SK-N-SH treated with all-trans-retinoic acid at 6 μM for 48 hours (cell line): Measurements from ENCODE around the gene MRPS18A.

ENCODE experiments used
- ATAC-seq: fragments of 200-7000 bp; cut with Tn5 transposase; 3 replicates; pipeline ENCODE4 v1.9.1; 2020; ENCODE audit warnings: mild to moderate bottlenecking, moderate library complexity
- ARNTL ChIP-seq: fragments of 450-650 bp; formaldehyde crosslinking; IDR thresholded peaks from 2 replicates; pipeline ENCODE4 v1.5.0; 2020; ENCODE audit warnings: low read depth, mild to moderate bottlenecking, moderate library complexity, borderline replicate concordance
- BACH2 ChIP-seq: fragments of 250-450 bp; sonication (Bioruptor Pico); IDR thresholded peaks from 2 replicates; pipeline ENCODE4 v1.9.0; 2021; ENCODE audit warnings: mild to moderate bottlenecking, borderline replicate concordance
- CSDC2 ChIP-seq: fragments of 250-450 bp; sonication (Bioruptor Pico); IDR thresholded peaks from 2 replicates; pipeline ENCODE4 v1.5.0; 2020; ENCODE audit warnings: mild to moderate bottlenecking, moderate library complexity
- ESRRG ChIP-seq: fragments of 250-450 bp; sonication (Bioruptor Pico); IDR thresholded peaks from 2 replicates; pipeline ENCODE4 v1.6.1; 2021; ENCODE audit warnings: mild to moderate bottlenecking
- GLIS3 ChIP-seq: fragments of 250-450 bp; sonication (Bioruptor Pico); IDR thresholded peaks from 2 replicates; pipeline ENCODE4 v1.5.0; 2020; ENCODE audit warnings: mild to moderate bottlenecking, moderate library complexity
- RARB ChIP-seq: fragments of 250-450 bp; sonication (Bioruptor Pico); IDR thresholded peaks from 2 replicates; pipeline ENCODE4 v1.8.0; 2021; ENCODE audit warnings: mild to moderate bottlenecking, moderate library complexity
- SNAI2 ChIP-seq: fragments of 250-450 bp; sonication (Bioruptor Pico); IDR thresholded peaks from 2 replicates; pipeline ENCODE4 v1.5.0; 2020; ENCODE audit warnings: mild to moderate bottlenecking, moderate library complexity
- TCF4 ChIP-seq: fragments of 250-450 bp; sonication (Bioruptor Pico); IDR thresholded peaks from 2 replicates; pipeline ENCODE4 v1.8.0; 2021; ENCODE audit warnings: mild to moderate bottlenecking, moderate library complexity, borderline replicate concordance
- ZFP3 ChIP-seq: fragments of 250-450 bp; sonication (Bioruptor Pico); IDR thresholded peaks from 2 replicates; pipeline ENCODE4 v1.5.0; 2020; ENCODE audit warnings: mild to moderate bottlenecking, moderate library complexity
- ZFP30 ChIP-seq: fragments of 450-650 bp; formaldehyde crosslinking; IDR thresholded peaks from 2 replicates; pipeline ENCODE4 v1.5.0; 2022; ENCODE audit warnings: mild to moderate bottlenecking, moderate library complexity
- ZNF565 ChIP-seq: fragments of 450-650 bp; formaldehyde crosslinking; conservative IDR thresholded peaks from 2 replicates; pipeline ENCODE4 v1.5.0; 2020; ENCODE audit warnings: low read depth, mild to moderate bottlenecking, moderate library complexity
- ZNF70 ChIP-seq: fragments of 450-650 bp; formaldehyde crosslinking; IDR thresholded peaks from 2 replicates; pipeline ENCODE4 v1.5.0; 2020; ENCODE audit warnings: mild to moderate bottlenecking, moderate library complexity
- ZNF8 ChIP-seq: fragments of 450-650 bp; formaldehyde crosslinking; IDR thresholded peaks from 2 replicates; pipeline ENCODE4 v1.5.0; 2020; ENCODE audit warnings: mild to moderate bottlenecking, moderate library complexity
- TF ChIP-seq, protein P1 (sequence below): fragments of 250-450 bp; sonication (Bioruptor Pico); IDR thresholded peaks from 2 replicates; pipeline ENCODE4 v1.5.0; 2020; ENCODE audit warnings: mild to moderate bottlenecking, moderate library complexity
- TF ChIP-seq, protein P2 (sequence below): fragments of 250-450 bp; sonication (Bioruptor Pico); IDR thresholded peaks from 2 replicates; pipeline ENCODE4 v1.5.1; 2020; ENCODE audit warnings: low read depth, mild to moderate bottlenecking, moderate library complexity
- TF ChIP-seq, protein P3 (sequence below): fragments of 250-450 bp; sonication (Bioruptor Pico); IDR thresholded peaks from 2 replicates; pipeline ENCODE4 v1.8.0; 2021; ENCODE audit warnings: low read depth, mild to moderate bottlenecking, moderate library complexity, borderline replicate concordance
- TF ChIP-seq, protein P4 (sequence below): fragments of 250-450 bp; sonication (Bioruptor Pico); IDR thresholded peaks from 2 replicates; pipeline ENCODE4 v1.8.0; 2020; ENCODE audit warnings: mild to moderate bottlenecking, moderate library complexity, borderline replicate concordance

Gene MRPS18A

DNA sequence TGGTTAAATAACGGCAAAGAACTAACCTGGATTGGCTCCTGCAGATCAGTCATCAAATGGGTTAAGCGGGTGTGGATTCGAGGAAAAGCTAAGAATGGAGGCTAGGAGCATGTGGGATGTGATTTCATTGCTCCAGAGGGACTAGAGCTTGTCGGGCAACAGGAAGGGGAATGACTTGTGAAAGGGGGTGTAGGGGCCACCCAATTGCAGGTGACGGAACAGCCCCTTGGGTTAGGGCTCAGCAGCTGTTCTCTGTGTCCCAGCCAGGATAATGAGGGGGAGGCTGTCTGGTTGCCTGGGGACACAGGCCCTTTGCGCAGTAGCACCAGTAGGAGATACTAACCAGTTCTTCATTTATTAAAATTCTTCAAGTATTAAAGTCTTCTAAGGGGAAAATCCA, 25.0 kb upstream of the MRPS18A start (continued):
- no peak for TF ChIP-seq ZNF8 (CRISPR knock-in tag)

DNA sequence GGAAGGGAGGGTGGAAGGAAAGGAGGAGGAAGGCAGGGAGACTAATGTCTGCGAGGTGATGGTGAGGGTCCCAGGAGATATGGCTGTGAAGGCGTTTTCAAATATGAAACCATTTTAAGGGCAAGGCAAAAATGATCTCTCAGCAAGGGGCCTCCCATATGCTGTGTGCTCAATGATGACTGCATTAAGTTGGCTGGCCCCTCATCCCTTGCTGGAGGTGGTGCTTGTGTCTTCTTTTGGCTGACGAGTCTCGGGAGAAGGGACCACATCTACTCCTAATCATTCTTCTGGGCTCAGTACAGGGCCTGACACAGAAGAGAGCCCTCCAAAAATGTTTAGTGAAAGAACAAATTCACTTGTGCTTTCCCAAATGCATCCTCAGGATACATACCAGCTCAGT, 23.0 kb upstream of the MRPS18A start:
- no peak for TF ChIP-seq ZFP30
- no peak for TF ChIP-seq ZNF8 (CRISPR knock-in tag)
- TF ChIP-seq RARB (CRISPR knock-in tag) = no peak
- no peak for TF ChIP-seq TCF4 (CRISPR knock-in tag)
- TF ChIP-seq, protein P1, sequence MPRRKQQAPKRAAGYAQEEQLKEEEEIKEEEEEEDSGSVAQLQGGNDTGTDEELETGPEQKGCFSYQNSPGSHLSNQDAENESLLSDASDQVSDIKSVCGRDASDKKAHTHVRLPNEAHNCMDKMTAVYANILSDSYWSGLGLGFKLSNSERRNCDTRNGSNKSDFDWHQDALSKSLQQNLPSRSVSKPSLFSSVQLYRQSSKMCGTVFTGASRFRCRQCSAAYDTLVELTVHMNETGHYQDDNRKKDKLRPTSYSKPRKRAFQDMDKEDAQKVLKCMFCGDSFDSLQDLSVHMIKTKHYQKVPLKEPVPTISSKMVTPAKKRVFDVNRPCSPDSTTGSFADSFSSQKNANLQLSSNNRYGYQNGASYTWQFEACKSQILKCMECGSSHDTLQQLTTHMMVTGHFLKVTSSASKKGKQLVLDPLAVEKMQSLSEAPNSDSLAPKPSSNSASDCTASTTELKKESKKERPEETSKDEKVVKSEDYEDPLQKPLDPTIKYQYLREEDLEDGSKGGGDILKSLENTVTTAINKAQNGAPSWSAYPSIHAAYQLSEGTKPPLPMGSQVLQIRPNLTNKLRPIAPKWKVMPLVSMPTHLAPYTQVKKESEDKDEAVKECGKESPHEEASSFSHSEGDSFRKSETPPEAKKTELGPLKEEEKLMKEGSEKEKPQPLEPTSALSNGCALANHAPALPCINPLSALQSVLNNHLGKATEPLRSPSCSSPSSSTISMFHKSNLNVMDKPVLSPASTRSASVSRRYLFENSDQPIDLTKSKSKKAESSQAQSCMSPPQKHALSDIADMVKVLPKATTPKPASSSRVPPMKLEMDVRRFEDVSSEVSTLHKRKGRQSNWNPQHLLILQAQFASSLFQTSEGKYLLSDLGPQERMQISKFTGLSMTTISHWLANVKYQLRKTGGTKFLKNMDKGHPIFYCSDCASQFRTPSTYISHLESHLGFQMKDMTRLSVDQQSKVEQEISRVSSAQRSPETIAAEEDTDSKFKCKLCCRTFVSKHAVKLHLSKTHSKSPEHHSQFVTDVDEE (CRISPR knock-in tag) = no peak
- TF ChIP-seq SNAI2 = no peak
- ATAC-seq = no peak

DNA sequence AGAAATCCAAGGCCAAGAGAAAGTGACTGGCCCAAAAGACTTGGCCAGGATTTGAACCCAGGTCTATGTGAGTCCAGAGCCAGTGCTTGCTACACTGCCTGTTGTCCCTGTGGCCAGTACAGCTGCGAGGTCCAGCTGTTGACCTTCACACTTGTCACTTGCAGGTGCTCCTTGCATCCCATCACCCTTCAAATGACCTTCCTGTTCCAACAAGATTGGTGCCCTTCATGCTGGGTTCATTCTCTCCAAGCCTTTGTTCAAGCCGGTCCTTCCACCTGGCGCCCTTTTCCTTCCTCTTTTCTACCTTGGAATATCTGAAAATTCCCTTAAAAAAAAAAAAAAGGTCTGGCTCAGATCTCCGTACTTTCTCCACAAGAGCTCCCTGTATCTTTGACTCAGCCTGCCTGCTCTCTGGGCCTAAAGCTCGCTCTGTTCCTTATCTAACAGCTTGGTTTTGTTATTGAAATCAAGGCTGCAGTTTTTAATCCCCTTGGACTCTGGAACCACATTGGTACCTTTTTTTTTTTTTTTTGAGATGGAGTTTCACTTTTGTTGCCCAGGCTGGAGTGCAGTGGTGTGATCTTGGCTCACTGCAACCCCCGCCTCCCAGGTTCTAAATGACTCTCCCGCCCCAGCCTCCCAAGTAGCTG, 22.2 kb upstream of the MRPS18A start:
- no peak for ATAC-seq
- TF ChIP-seq, protein P2, sequence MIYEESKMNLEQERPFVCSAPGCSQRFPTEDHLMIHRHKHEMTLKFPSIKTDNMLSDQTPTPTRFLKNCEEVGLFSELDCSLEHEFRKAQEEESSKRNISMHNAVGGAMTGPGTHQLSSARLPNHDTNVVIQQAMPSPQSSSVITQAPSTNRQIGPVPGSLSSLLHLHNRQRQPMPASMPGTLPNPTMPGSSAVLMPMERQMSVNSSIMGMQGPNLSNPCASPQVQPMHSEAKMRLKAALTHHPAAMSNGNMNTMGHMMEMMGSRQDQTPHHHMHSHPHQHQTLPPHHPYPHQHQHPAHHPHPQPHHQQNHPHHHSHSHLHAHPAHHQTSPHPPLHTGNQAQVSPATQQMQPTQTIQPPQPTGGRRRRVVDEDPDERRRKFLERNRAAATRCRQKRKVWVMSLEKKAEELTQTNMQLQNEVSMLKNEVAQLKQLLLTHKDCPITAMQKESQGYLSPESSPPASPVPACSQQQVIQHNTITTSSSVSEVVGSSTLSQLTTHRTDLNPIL (CRISPR knock-in tag) = no peak
- TF ChIP-seq ESRRG (no peak), GLIS3 (CRISPR knock-in tag) (no peak), ARNTL (CRISPR knock-in tag) (no peak), SNAI2 (no peak), CSDC2 (CRISPR knock-in tag) (no peak), ZNF70 (CRISPR knock-in tag) (no peak)
- TF ChIP-seq, protein P3, sequence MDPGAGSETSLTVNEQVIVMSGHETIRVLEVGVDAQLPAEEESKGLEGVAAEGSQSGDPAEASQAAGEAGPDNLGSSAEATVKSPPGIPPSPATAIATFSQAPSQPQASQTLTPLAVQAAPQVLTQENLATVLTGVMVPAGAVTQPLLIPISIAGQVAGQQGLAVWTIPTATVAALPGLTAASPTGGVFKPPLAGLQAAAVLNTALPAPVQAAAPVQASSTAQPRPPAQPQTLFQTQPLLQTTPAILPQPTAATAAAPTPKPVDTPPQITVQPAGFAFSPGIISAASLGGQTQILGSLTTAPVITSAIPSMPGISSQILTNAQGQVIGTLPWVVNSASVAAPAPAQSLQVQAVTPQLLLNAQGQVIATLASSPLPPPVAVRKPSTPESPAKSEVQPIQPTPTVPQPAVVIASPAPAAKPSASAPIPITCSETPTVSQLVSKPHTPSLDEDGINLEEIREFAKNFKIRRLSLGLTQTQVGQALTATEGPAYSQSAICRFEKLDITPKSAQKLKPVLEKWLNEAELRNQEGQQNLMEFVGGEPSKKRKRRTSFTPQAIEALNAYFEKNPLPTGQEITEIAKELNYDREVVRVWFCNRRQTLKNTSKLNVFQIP (CRISPR knock-in tag) = no peak

DNA sequence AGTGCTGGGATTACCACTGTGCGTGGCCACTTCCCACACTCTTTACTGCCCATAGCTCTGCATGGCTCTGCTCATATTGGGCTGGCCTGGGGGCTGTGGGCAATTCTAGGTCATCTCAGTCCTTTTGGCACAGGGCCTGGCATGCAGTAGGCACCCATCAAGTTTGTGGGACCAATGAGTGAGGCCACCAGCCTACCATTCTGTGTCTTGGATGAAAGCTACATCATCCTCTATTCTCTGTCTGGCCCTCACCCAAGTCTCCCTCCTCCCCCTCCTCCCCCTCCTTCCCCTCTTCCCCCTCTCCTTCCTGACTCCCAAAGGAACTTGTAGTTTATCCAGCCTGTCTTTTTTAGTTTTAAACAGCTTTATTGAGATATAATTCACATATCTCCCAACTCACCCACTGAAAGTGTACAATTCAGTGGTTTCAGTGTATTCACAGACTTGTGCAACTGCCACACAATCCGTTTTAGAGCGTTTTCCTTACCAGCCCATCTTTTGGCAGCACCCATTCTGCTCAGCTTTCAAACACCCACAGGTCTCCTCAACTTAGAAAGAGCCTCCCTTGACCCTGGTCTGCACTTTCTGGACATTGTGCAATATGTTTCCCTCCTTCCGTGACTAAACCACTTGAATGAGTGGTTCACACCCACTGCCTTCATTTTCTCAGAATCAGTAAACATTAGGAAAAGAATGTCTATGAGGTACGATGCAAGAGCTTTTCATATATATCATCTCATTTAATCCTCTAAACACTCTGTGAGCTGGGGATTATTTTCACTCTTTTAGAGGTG, 21.5 kb upstream of the MRPS18A start:
- TF ChIP-seq GLIS3 (CRISPR knock-in tag) (no peak), ZFP3 (CRISPR knock-in tag) (no peak), ZNF565 (CRISPR knock-in tag) (no peak), BACH2 (no peak)
- TF ChIP-seq, protein P4, sequence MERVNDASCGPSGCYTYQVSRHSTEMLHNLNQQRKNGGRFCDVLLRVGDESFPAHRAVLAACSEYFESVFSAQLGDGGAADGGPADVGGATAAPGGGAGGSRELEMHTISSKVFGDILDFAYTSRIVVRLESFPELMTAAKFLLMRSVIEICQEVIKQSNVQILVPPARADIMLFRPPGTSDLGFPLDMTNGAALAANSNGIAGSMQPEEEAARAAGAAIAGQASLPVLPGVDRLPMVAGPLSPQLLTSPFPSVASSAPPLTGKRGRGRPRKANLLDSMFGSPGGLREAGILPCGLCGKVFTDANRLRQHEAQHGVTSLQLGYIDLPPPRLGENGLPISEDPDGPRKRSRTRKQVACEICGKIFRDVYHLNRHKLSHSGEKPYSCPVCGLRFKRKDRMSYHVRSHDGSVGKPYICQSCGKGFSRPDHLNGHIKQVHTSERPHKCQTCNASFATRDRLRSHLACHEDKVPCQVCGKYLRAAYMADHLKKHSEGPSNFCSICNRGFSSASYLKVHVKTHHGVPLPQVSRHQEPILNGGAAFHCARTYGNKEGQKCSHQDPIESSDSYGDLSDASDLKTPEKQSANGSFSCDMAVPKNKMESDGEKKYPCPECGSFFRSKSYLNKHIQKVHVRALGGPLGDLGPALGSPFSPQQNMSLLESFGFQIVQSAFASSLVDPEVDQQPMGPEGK (CRISPR knock-in tag) = no peak
- TF ChIP-seq, all 23 proteins: peak for 0

DNA sequence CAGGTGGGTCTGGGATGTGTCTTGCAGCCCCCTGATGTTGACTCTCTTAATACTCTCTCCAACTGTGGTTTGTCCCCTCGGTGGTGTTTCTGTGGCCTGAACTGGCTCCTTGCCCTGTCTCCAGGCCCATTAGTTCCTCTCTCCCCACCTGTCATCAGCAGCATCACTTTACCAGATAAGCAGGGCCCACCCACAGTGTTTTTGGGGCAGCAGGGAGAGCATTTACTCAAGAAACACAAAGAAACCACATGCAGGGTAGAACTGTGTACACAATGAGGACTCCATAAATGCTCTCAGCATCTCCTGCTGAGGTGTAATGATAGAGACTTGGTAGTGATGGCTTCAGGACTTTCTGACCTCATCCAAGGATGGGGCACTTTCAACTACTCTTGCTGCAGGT, 20.2 kb upstream of the MRPS18A start:
- TF ChIP-seq ZNF70 (CRISPR knock-in tag) (no peak), ZFP3 (CRISPR knock-in tag) (no peak), CSDC2 (CRISPR knock-in tag) (no peak)
- no peak for ATAC-seq

More for the DNA sequence above, 21.5 kb upstream of the MRPS18A start:
- no peak for ATAC-seq
